ENCODE results near the gene UNC5CL.

The UNC5CL gene

DNA sequence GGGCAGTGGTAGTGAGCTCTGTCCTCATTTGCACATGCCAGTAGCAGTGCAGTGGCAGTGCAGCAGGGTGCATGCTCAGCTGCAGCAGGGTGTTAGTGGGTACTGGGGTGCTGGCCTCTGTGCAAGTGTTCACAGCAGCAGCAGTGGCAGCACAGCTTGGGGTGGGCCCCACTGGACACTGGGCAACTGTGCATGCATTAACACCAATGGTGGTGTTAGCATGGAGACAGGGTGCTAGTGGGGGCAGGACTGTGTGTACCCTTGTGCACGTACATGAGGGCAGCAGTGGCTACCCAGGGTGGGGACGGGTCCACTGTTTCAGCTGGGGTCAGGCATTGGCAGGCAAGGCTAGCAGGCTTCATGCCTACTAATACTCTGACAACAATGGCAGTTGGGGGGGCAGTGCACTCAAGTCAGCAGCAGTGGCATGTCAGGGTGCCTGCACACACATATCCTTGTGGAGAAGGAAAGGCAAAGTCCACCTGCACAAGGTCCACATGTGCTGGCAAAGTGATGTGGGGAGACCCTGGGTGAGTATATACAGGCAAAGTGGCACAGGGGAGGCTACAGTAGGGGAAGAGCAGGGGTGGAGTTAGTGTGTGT, 60.2 kb downstream of the UNC5CL start:
- TF ChIP-seq, protein P1, sequence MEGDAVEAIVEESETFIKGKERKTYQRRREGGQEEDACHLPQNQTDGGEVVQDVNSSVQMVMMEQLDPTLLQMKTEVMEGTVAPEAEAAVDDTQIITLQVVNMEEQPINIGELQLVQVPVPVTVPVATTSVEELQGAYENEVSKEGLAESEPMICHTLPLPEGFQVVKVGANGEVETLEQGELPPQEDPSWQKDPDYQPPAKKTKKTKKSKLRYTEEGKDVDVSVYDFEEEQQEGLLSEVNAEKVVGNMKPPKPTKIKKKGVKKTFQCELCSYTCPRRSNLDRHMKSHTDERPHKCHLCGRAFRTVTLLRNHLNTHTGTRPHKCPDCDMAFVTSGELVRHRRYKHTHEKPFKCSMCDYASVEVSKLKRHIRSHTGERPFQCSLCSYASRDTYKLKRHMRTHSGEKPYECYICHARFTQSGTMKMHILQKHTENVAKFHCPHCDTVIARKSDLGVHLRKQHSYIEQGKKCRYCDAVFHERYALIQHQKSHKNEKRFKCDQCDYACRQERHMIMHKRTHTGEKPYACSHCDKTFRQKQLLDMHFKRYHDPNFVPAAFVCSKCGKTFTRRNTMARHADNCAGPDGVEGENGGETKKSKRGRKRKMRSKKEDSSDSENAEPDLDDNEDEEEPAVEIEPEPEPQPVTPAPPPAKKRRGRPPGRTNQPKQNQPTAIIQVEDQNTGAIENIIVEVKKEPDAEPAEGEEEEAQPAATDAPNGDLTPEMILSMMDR (IDR thresholded peaks at IDR 0.05; ENCODE audit: control insufficient read depth, extremely low read depth, insufficient read depth), result no peak
- no peak for DNase-seq (ENCODE audit: low read depth)
- no peak overlapping the region for H3K4me3 ChIP-seq (ENCODE audit: low read depth, low read length)

DNA sequence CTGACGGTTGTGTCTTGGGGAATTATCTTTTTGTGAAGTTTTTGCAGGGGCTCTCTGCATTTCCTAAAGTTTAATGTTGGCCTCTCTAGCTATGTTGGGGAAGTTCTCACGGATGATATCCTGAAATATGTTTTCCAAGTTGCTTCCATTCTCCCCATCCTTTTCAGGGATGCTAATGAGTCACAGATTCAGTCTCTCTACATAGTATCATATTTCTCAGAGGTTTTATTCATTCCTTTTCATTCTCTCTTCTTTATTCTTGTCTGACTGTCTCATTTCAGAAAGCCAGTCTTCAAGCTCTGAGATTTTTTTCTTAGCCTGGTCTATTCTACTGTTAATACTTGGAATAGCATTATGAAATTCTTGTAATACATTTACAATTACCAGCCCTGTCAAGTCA, 61.3 kb downstream of the UNC5CL start:
- no peak overlapping the region for H3K4me3 ChIP-seq (ENCODE audit: low read depth, low read length)
- TF ChIP-seq, protein P1 (IDR thresholded peaks at IDR 0.05; ENCODE audit: control insufficient read depth, extremely low read depth, insufficient read depth), result no peak
- DNase-seq (ENCODE audit: low read depth), result no peak

DNA sequence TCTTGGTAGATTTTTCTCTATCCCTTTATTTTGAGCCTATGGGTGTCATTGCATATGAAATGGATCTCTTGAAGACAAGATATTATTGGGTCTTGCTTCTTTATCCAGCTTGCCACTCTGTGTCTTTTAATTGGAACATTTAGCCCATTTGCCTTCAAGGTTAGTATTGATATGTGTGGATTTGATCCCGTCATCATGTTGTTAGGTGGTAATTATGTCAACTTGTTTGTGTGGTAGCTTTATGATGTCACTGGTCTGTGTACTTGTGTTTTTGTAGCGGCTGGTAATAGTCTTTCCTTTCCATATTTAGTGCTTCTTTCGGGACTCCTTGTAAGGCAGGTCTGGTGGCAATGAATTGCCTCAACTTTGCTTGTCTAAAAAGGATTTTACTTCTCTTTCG, 61.9 kb downstream of the UNC5CL start:
- TF ChIP-seq, protein P1 (IDR thresholded peaks at IDR 0.05; ENCODE audit: control insufficient read depth, extremely low read depth, insufficient read depth), result no peak
- DNase-seq (ENCODE audit: low read depth), result no peak

More for the DNA sequence above, 61.9 kb downstream of the UNC5CL start:
- H3K4me3 ChIP-seq (ENCODE audit: low read depth, low read length), result no peak overlapping the region

All from LNCaP clone FGC (cell line).